ENCODE data around the gene PRKAG2. TPM values are rescaled to one million over a fixed set of nuclear protein-coding genes. Genes with fewer than 3 reads are reported as not detected.

The PRKAG2 gene
- total RNA-seq, 1 donor from 2014 or later: 130 TPM

DNA sequence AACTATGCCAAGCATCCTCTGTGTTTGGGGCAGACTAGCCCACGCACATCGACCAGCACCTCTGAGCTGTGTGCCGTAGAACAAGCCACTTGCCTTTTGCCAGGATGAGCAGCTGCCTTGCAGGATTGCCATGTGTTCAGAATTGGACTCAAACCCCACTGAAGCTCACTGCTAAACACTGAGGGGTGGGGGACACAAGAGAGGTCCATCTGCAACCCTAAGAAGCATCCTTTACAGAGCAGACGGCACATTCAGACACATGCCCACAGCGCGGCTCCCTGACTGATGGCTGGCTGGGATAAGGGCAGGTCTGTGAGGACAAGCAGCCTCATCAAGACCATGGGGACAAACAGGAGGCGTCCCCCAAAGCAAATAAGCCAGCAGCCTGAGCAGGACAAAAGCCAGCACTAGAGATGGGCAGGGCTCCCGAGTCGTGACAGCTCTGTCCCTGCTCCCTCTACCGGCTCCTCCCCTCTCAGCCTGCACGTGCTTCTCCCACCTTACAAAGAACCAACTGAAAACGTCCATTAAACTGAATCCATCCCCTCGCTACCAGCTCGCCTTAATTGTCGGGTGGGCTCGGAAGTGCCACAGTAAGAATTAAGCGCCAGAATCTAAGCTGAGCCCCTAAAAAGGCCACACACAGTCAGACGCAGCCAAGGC lies 114.2 kb downstream of the PRKAG2 start:
- intact Hi-C loops (cut with micrococcal nuclease): loop anchor here (10.0 kb wide), 1 partner anchor 398 kb away; no protein-coding TSS in a partner anchor

GRCh38 chr7:151761957-151762356 lies 115.0 kb downstream of the PRKAG2 start:
- intact Hi-C loops (cut with micrococcal nuclease): loop anchor here (10.0 kb wide), 1 partner anchor 397 kb away; no protein-coding TSS in a partner anchor
- no peaks in the 10 kb centered on the region for H3K9me3 ChIP-seq (replicated peaks)
- no peaks in the 10 kb centered on the region for H3K27me3 ChIP-seq (ENCODE audit: low read depth)
- no peak overlapping the region for H3K4me3 ChIP-seq
- TF ChIP-seq, protein P1, sequence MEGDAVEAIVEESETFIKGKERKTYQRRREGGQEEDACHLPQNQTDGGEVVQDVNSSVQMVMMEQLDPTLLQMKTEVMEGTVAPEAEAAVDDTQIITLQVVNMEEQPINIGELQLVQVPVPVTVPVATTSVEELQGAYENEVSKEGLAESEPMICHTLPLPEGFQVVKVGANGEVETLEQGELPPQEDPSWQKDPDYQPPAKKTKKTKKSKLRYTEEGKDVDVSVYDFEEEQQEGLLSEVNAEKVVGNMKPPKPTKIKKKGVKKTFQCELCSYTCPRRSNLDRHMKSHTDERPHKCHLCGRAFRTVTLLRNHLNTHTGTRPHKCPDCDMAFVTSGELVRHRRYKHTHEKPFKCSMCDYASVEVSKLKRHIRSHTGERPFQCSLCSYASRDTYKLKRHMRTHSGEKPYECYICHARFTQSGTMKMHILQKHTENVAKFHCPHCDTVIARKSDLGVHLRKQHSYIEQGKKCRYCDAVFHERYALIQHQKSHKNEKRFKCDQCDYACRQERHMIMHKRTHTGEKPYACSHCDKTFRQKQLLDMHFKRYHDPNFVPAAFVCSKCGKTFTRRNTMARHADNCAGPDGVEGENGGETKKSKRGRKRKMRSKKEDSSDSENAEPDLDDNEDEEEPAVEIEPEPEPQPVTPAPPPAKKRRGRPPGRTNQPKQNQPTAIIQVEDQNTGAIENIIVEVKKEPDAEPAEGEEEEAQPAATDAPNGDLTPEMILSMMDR (IDR thresholded peaks at IDR 0.05; ENCODE audit: borderline replicate concordance): no peak
- H3K4me1 ChIP-seq: peaks cover 25% of the 10 kb centered on the region
- no peak for DNase-seq
- H3K27ac ChIP-seq (replicated peaks): no peak overlapping the region
- no peaks in the 10 kb centered on the region for H3K36me3 ChIP-seq

More for the DNA sequence above, 114.2 kb downstream of the PRKAG2 start:
- Histone ChIP-seq H3K4me1 (peaks cover 22% of the 10 kb centered on the region), H3K36me3 (no peaks in the 10 kb centered on the region), H3K4me3 (no peak overlapping the region), H3K27ac (replicated peaks) (no peak overlapping the region), H3K27me3 (ENCODE audit: low read depth) (no peaks in the 10 kb centered on the region), H3K9me3 (replicated peaks) (no peaks in the 10 kb centered on the region)
- no peak for DNase-seq
- TF ChIP-seq, protein P1 (IDR thresholded peaks at IDR 0.05; ENCODE audit: borderline replicate concordance): no peak

GRCh38 chr7:151761231-151761630 lies 115.7 kb downstream of the PRKAG2 start:
- Histone ChIP-seq H3K9me3 (replicated peaks) (no peaks in the 10 kb centered on the region), H3K4me1 (peaks cover 30% of the 10 kb centered on the region), H3K4me3 (no peak overlapping the region), H3K27me3 (ENCODE audit: low read depth) (no peaks in the 10 kb centered on the region), H3K36me3 (no peaks in the 10 kb centered on the region), H3K27ac (replicated peaks) (no peak overlapping the region)
- intact Hi-C loops (cut with micrococcal nuclease): loop anchor here (10.0 kb wide), 1 partner anchor 396 kb away; no protein-coding TSS in a partner anchor
- no peak for DNase-seq
- TF ChIP-seq, protein P1 (IDR thresholded peaks at IDR 0.05; ENCODE audit: borderline replicate concordance): no peak

- intact Hi-C loops (cut with micrococcal nuclease): loop anchor here (5.0 to 10.0 kb wide), 2 partner anchors 312 to 395 kb away; no protein-coding TSS in a partner anchor
- Histone ChIP-seq H3K27ac (replicated peaks) (no peak overlapping the region), H3K4me3 (no peak overlapping the region), H3K4me1 (peaks cover 38% of the 10 kb centered on the region), H3K27me3 (ENCODE audit: low read depth) (no peaks in the 10 kb centered on the region), H3K36me3 (no peaks in the 10 kb centered on the region), H3K9me3 (replicated peaks) (no peaks in the 10 kb centered on the region)
- peak; percentile 43 for DNase-seq
- TF ChIP-seq, protein P1 (IDR thresholded peaks at IDR 0.05; ENCODE audit: borderline replicate concordance): peak; percentile 93
Measured at GRCh38 chr7:151759591-151760042, 117.3 kb downstream of the PRKAG2 start.

DNA sequence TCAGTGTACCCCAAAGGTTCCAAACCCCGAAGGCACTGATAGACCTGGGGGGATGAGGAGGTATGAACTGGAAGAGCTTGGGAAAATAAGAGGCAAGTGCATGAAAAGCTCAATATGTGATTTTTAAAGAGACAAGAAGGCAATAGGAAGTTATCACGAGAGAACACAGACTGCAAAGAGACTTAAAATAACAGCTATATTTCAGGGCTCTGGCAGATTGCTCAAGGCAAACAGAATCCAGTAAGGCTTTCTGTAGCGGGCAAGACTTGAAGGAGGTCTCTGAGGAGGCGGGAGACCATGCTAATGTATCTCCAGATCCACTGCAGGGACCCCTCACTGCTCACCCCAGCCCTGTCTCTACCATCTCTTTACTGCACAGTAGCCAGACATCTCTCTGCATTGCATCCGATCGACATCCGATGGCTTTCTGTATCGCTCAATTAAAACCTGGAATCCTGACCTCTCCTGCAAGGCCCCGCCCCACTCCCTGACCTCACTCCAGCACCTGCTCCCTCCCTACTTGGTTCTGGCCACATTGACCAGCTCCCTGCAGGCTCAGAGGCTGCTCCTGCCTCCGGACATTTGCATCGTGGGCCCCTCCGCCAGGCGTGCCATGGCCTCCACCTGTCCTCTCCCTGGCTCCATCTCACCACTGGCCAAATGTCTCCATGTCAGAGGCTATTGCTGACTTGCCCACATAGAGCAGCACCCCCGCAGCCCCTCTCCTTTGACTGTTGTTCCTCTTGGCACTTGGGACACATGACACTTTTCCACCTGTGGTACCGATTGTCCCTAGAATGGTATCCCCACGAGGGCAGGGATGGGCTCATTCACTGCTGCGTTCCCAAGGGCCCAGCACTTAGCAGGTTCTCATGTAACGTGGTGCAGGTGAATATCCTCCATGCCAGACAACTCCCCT lies 118.0 kb downstream of the PRKAG2 start:
- Histone ChIP-seq H3K27me3 (ENCODE audit: low read depth) (no peaks in the 10 kb centered on the region), H3K4me1 (peaks cover 38% of the 10 kb centered on the region), H3K36me3 (no peaks in the 10 kb centered on the region), H3K27ac (replicated peaks) (no peak overlapping the region), H3K9me3 (replicated peaks) (no peaks in the 10 kb centered on the region), H3K4me3 (no peak overlapping the region)
- DNase-seq: no peak
- TF ChIP-seq, protein P1 (IDR thresholded peaks at IDR 0.05; ENCODE audit: borderline replicate concordance): no peak
- intact Hi-C loops (cut with micrococcal nuclease): loop anchor here (5.0 kb wide), 1 partner anchor 312 kb away; no protein-coding TSS in a partner anchor
